Mucosa of descending colon (tissue), 3 donors: ENCODE data around the gene RPS6KA3. TPM values are rescaled to one million over a fixed set of nuclear protein-coding genes. Genes with fewer than 3 reads are reported as not detected.

ENCODE experiments used
- ATAC-seq: fragments of 200-7000 bp; cut with Tn5 transposase; one replicate; pipeline ENCODE4 v1.9.1; 2020; ENCODE audit warnings: mild to moderate bottlenecking, moderate library complexity
- DNase-seq, 3 donors: peaks; one replicate each; pipeline ENCODE4 v3.0.0-alpha.2; 2020
- H3K36me3 ChIP-seq: fragments of 200-600 bp; one replicate; pipeline ENCODE4 v1.8.0; 2021; ENCODE audit warnings: low read depth, mild to moderate bottlenecking
- H3K4me1 ChIP-seq: fragments of 200-600 bp; one replicate; pipeline ENCODE4 v1.8.0; 2021; ENCODE audit warnings: low read depth, mild to moderate bottlenecking
- H3K4me3 ChIP-seq: fragments of 200-600 bp; one replicate; pipeline ENCODE4 v1.8.0; 2021; ENCODE audit warnings: mild to moderate bottlenecking
- H3K9me3 ChIP-seq: fragments of 200-600 bp; one replicate; pipeline ENCODE4 v1.8.0; 2021; ENCODE audit warnings: mild to moderate bottlenecking
- intact Hi-C, 2 donors: fragments of 100-400 bp; cut with DNase I in 1 of 2; cut with micrococcal nuclease in 1 of 2; formaldehyde crosslinking; loops; one replicate each; pipeline versions ENCODE4 v1.11.0 to v1.11.1; 2022; cut with DNase I, micrococcal nuclease
- total RNA-seq, 3 donors: library from RNA; stranded (reverse); fragmentation: NEBNext Ultra II Directional in 2 of 3; extraction: Animal tissue kit (Norgen Biotek cat#: 25700) in 2 of 3; gene quantifications; one replicate each; pipeline versions ENCODE4 v1.2.1 to v1.2.4, GENCODE V29; 2021 to 2023
- TF ChIP-seq, protein P1 (sequence below): fragments of 200-600 bp; IDR thresholded peaks from one replicate; pipeline ENCODE4 v1.8.0; 2022; ENCODE audit warnings: antibody characterized with exemption, mild to moderate bottlenecking
- donor health status: DM: no; HTN: no; CAD: no; lungs with moderate emphysema.
- donor health status: DM: no; HTN: no; CAD: no.
- donor health status: DM: no; HTN: yes; CAD: no.

Gene RPS6KA3
- total RNA-seq, 3 donors from 2014 or later, result 73.6 to 80.1 (median 73.9) TPM

DNA sequence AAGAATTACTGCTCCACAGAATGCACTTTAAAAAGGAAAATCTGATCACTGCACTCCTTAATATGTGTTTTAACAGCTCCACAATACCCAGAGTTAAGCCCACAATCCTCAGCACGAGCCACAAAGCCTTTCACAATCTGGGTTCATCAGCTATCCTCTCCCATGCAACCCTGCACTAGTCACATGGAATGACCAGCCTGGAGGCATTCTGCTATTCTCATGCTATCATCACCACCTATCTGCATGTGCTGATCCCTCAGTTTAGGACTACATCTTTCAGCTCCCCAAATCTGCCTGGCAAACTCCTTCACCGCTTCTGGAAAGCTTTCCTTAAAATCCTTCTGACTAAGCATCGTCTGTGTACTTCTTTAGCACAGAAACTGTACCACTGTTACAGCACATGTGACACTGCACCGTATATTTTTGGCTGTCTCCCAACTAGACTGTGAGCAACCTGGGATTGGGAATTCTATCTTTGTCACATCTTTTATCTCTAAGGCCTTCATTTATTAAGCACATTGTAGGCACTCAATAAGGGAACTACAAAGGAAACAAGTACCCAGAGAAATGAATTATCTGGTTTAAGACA, 106.8 kb downstream of the RPS6KA3 start:
- no peak overlapping the region for H3K4me3 ChIP-seq
- intact Hi-C loops, result no loop called here
- no peaks in the 10 kb centered on the region for H3K4me1 ChIP-seq
- DNase-seq (no peak), ATAC-seq (no peak)
- H3K36me3 ChIP-seq, result no peaks in the 10 kb centered on the region
- no peaks in the 10 kb centered on the region for H3K9me3 ChIP-seq
- TF ChIP-seq, protein P1, sequence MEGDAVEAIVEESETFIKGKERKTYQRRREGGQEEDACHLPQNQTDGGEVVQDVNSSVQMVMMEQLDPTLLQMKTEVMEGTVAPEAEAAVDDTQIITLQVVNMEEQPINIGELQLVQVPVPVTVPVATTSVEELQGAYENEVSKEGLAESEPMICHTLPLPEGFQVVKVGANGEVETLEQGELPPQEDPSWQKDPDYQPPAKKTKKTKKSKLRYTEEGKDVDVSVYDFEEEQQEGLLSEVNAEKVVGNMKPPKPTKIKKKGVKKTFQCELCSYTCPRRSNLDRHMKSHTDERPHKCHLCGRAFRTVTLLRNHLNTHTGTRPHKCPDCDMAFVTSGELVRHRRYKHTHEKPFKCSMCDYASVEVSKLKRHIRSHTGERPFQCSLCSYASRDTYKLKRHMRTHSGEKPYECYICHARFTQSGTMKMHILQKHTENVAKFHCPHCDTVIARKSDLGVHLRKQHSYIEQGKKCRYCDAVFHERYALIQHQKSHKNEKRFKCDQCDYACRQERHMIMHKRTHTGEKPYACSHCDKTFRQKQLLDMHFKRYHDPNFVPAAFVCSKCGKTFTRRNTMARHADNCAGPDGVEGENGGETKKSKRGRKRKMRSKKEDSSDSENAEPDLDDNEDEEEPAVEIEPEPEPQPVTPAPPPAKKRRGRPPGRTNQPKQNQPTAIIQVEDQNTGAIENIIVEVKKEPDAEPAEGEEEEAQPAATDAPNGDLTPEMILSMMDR, result no peak

DNA sequence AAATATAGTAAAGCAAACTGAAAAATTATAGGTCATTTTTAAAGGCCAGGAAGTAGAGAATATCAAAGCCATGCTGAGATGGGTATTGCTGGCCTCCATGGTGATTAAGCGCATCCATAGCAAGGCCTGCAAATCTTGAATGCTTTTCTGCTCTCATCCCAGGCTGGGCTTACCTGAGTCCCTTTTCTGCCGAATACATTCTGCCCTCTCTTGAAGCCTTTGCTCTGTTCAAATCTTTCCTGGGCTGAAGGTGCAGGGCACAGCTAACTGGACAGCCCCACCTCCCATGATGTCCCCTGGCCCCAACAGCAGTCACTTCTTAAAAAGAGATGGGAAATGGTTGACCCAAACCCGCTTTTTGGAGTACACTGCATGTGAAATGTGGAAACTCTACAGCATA, 115.0 kb downstream of the RPS6KA3 start:
- Histone ChIP-seq H3K36me3 (no peaks in the 10 kb centered on the region), H3K4me3 (no peak overlapping the region), H3K9me3 (no peaks in the 10 kb centered on the region), H3K4me1 (no peaks in the 10 kb centered on the region)
- DNase-seq, result no peak
- TF ChIP-seq, protein P1, result no peak
- intact Hi-C loops, result no loop called here
- no peak for ATAC-seq

DNA sequence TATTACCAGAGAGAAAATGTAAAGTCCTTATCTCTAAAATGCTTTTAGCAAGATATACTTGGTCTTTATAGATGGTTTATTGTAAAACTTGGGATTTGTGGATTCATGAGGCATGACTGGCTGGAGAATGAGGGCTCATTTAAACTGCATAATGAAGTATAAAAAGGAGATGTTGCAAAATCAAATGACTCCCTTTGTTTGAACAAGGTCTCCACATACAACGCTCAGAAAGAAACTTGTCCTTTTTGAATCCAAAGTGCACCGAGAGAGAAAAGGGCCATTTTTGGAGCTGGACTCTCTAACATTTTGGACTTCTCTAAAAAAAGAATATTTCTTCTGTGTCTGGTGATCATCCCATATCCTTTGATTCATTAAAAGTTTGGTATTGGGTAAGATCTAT, 117.4 kb downstream of the RPS6KA3 start:
- intact Hi-C loops, result no loop called here
- ATAC-seq (peak; percentile 34), DNase-seq (no peak)
- no peaks in the 10 kb centered on the region for H3K9me3 ChIP-seq
- H3K4me3 ChIP-seq, result no peak overlapping the region
- H3K4me1 ChIP-seq, result no peaks in the 10 kb centered on the region
- TF ChIP-seq, protein P1, result no peak
- H3K36me3 ChIP-seq, result no peaks in the 10 kb centered on the region

DNA sequence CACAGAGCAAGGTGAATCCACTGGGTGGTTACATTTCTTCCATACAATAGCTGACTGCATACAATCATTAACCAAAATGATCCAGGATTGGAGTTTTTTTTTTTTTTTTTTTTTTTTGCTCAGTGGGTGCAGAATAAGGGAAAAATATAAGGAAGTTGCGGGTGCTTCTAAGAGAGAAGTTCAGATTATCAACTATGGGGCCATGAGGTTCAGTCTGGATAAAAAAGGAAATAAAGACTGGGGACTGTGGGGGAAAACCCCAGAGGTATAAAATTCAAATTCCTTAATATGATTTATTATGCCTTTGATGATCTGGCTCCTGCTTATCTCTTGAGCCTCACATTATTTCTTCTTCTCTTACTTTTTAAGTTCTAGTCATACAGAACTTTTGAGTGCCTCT, 119.1 kb downstream of the RPS6KA3 start:
- peak; percentile 29 for ATAC-seq

DNA sequence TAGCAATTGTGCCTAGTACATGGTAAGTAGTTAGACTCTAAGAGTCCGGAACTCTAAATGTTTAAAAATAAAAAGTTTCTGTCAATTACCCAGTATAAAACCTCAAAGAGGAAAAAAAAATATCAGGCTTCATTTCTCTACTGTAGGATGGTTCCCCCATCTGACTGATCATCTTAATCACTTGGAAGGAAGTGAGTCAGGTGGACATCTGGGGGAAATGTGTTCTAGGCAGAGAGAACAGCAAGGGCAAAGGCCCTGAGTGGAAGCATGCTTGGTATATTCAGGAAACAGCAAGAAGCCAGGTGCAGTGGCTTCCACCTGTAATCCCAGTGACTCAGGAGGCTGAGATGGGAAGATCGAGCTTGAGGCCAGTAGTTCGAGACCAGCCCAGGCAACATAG, 122.2 kb downstream of the RPS6KA3 start:
- intact Hi-C loops, result no loop called here
- H3K4me3 ChIP-seq, result no peak overlapping the region
- TF ChIP-seq, protein P1, result no peak
- no peaks in the 10 kb centered on the region for H3K36me3 ChIP-seq
- no peaks in the 10 kb centered on the region for H3K4me1 ChIP-seq
- ATAC-seq (no peak), DNase-seq (no peak)
- no peaks in the 10 kb centered on the region for H3K9me3 ChIP-seq

More for the DNA sequence above, 119.1 kb downstream of the RPS6KA3 start:
- Histone ChIP-seq H3K36me3 (no peaks in the 10 kb centered on the region), H3K4me1 (no peaks in the 10 kb centered on the region), H3K4me3 (no peak overlapping the region), H3K9me3 (no peaks in the 10 kb centered on the region)
- no peak for DNase-seq
- intact Hi-C loops, result no loop called here
- TF ChIP-seq, protein P1, result no peak

DNA sequence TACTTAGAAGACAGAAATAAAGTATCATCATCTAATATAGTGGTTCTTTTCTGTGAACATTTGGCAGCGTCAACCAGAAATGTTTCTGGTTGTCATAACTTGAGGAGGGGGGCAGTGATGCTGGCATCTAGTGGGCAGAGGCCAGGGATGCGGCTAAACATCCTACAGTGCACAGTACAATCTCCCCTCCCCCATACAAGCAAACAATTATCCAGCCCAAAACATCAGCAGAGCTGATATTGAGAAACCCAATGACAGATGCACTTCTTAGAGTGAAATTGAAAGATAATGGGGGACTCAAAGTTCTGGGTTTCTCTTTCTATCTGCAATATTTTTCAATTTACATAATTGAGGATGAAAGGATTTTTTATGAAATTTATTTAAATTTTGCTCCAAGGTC, 123.1 kb downstream of the RPS6KA3 start:
- Histone ChIP-seq H3K36me3 (no peaks in the 10 kb centered on the region), H3K4me1 (peaks cover 3% of the 10 kb centered on the region), H3K9me3 (no peaks in the 10 kb centered on the region), H3K4me3 (no peak overlapping the region)
- intact Hi-C loops, result no loop called here
- TF ChIP-seq, protein P1, result no peak
- ATAC-seq (no peak), DNase-seq (no peak)
